KMS-11 (cell line): Measurements from ENCODE around the gene TBL1X.

Experiments
- H2AFZ ChIP-seq: fragments of 200-600 bp; sonication (generic); 2 replicates; pipeline ENCODE4 v1.6.1; 2016; ENCODE audit warnings: antibody characterized with exemption, mixed run types, low read depth
- H3K27ac ChIP-seq: fragments of 200-600 bp; sonication (generic); 2 replicates; pipeline ENCODE4 v1.6.1; 2016; ENCODE audit warnings: mild to moderate bottlenecking, mixed run types
- H3K27me3 ChIP-seq: fragments of 200-600 bp; sonication (generic); 2 replicates; pipeline ENCODE4 v1.6.1; 2017; ENCODE audit warnings: mild to moderate bottlenecking, low read depth, mixed run types, moderate library complexity; ENCODE audit not compliant: insufficient read depth
- H3K36me3 ChIP-seq: fragments of 200-600 bp; sonication (generic); 2 replicates; pipeline ENCODE4 v1.6.1; 2017; ENCODE audit warnings: mild to moderate bottlenecking, mixed run types; ENCODE audit not compliant: insufficient read depth
- H3K4me1 ChIP-seq: fragments of 200-600 bp; sonication (generic); 2 replicates; pipeline ENCODE4 v1.6.1; 2016; ENCODE audit warnings: mild to moderate bottlenecking, low read depth, mixed run types; ENCODE audit not compliant: poor library complexity, severe bottlenecking
- H3K4me2 ChIP-seq: fragments of 200-600 bp; sonication (generic); 2 replicates; pipeline ENCODE4 v1.7.0; 2016; ENCODE audit warnings: mild to moderate bottlenecking, mixed run types
- H3K4me3 ChIP-seq: fragments of 200-600 bp; sonication (generic); IDR thresholded peaks from 2 replicates; pipeline ENCODE4 v1.6.1; 2017; ENCODE audit warnings: low read depth, low read length, mixed read lengths; ENCODE audit not compliant: insufficient read depth
- H3K79me2 ChIP-seq: fragments of 200-600 bp; sonication (generic); 2 replicates; pipeline ENCODE4 v1.6.1; 2016; ENCODE audit warnings: low read depth, mixed run types; ENCODE audit not compliant: insufficient read depth
- H3K9ac ChIP-seq: fragments of 200-600 bp; sonication (generic); 2 replicates; pipeline ENCODE4 v1.6.1; 2016; ENCODE audit warnings: mild to moderate bottlenecking, mixed run types
- H4K20me1 ChIP-seq: fragments of 200-600 bp; sonication (generic); 2 replicates; pipeline ENCODE4 v1.6.1; 2016; ENCODE audit warnings: mild to moderate bottlenecking, mixed run types; ENCODE audit not compliant: insufficient read depth
- CTCF ChIP-seq: fragments of 200-600 bp; sonication (generic); conservative IDR thresholded peaks from 2 replicates; pipeline ENCODE4 v1.6.1; 2017; ENCODE audit warnings: low read depth, mild to moderate bottlenecking, antibody characterized with exemption, low read length, moderate library complexity, mixed read lengths

Gene TBL1X

DNA sequence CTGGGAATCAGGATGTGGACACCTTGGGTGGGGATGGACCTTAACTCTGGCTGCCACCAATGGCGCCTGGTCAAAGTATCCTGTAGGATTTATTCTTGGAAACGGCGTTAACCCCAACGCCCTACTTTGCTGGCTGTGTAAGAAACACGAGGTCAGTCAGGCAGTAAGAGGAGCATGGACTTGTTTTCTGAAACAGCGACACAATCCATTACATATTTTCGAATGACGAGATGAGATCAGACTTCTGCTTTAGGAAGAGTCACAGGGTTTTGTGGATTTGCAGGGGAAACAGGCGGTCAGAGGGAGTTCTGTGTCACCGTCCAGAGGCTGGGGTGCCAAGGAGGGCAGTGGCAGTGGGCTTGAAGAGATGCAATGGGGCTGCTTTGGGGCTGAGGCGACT, 92.2 kb downstream of the TBL1X start:
- Histone ChIP-seq H4K20me1 (no peaks in the 10 kb centered on the region), H3K4me3 (no peak overlapping the region), H3K79me2 (0 out of 2 replicates have a peak, but pooled peaks cover 7% of the 10 kb centered on the region), H3K27me3 (no peaks in the 10 kb centered on the region), H3K4me1 (no peaks in the 10 kb centered on the region), H3K27ac (no peak overlapping the region), H3K4me2 (no peak overlapping the region), H2AFZ (no peak overlapping the region), H3K9ac (no peak overlapping the region), H3K36me3 (no peaks in the 10 kb centered on the region)
- no peak for TF ChIP-seq CTCF

- H2AFZ ChIP-seq, result no peak overlapping the region
- H4K20me1 ChIP-seq, result no peaks in the 10 kb centered on the region
- TF ChIP-seq CTCF, result no peak
These were observed 92.7 kb downstream of the TBL1X start for GRCh38 chrX:9557521-9557920.

DNA sequence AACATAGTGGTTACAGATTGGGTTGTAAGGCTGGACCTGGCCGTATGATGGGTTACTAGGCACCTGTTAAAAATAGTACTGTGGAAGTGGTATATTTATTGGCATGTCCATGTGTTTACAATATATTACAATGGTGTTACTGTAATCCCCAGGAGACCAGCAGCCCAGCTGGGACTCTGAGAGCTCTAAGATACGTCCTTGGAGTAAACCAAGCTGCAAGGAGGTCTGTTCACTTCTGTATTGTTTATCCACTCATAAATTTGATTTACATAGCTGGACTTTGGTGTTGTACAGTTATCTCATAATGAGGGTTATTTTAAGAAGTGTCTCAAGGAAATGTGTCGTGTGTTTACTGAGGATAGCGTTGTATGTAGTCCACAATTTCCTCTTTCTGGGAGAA, 93.8 kb downstream of the TBL1X start:
- Histone ChIP-seq H3K9ac (no peak overlapping the region), H3K36me3 (no peaks in the 10 kb centered on the region), H3K27me3 (no peaks in the 10 kb centered on the region), H3K4me1 (no peaks in the 10 kb centered on the region), H3K4me2 (no peak overlapping the region), H3K4me3 (no peak overlapping the region), H2AFZ (no peak overlapping the region), H3K79me2 (peaks cover 7% of the 10 kb centered on the region; the same call in 1 of the 2 replicates), H4K20me1 (no peaks in the 10 kb centered on the region), H3K27ac (no peak overlapping the region)
- TF ChIP-seq CTCF, result no peak

More at GRCh38 chrX:9557521-9557920, 92.7 kb downstream of the TBL1X start:
- no peaks in the 10 kb centered on the region for H3K36me3 ChIP-seq
- H3K27ac ChIP-seq, result no peak overlapping the region
- H3K4me2 ChIP-seq, result no peak overlapping the region
- no peak overlapping the region for H3K9ac ChIP-seq
- H3K27me3 ChIP-seq, result no peaks in the 10 kb centered on the region
- peaks cover 7% of the 10 kb centered on the region; the same call in 1 of the 2 replicates for H3K79me2 ChIP-seq
- no peaks in the 10 kb centered on the region for H3K4me1 ChIP-seq
- no peak overlapping the region for H3K4me3 ChIP-seq

DNA sequence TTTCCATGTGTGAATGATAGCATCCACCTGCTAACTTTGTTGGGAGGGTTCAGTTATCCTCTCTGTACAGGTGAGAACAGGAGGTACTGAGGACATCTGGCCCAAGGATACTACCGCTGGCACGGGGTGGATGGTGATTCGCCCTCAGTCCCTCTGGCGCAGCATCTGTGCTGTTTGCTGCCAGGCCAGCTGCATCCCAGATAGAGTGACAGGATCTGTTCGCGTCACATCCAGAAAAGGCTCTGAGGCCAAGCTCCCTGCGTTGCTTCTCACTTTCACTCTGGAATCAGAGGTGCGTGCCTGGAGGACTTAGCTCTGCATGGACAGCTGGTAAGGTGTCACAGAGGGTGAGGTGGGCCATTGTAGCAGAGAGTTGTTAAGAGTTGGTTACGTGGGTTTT, 95.4 kb downstream of the TBL1X start:
- Histone ChIP-seq H3K27ac (no peak overlapping the region), H3K9ac (no peak overlapping the region), H4K20me1 (no peaks in the 10 kb centered on the region), H3K4me2 (no peak overlapping the region), H3K36me3 (no peaks in the 10 kb centered on the region), H3K4me3 (no peak overlapping the region), H3K79me2 (no peaks in the 10 kb centered on the region; the same call in 1 of the 2 replicates), H3K4me1 (no peaks in the 10 kb centered on the region), H2AFZ (no peak overlapping the region), H3K27me3 (no peaks in the 10 kb centered on the region)
- no peak for TF ChIP-seq CTCF
